SK-N-SH (cell line): ENCODE results near the gene C1orf50.

Source experiments
- ELF1 ChIP-seq: IDR thresholded peaks from 2 replicates; pipeline ENCODE4 v1.4.0; 2012
- GABPA ChIP-seq: IDR thresholded peaks from 2 replicates; pipeline ENCODE4 v1.4.0; 2012; ENCODE audit warnings: low read depth, mild to moderate bottlenecking
- MEF2A ChIP-seq: IDR thresholded peaks from 2 replicates; pipeline ENCODE4 v1.4.0; 2012; ENCODE audit warnings: low read depth, borderline replicate concordance
- MXI1 ChIP-seq: IDR thresholded peaks from 2 replicates; pipeline ENCODE4 v1.6.1; 2012; ENCODE audit warnings: mild to moderate bottlenecking, low read depth, low read length, improper control_type of control experiment
- POLR2AphosphoS5 ChIP-seq: IDR thresholded peaks from 2 replicates; pipeline ENCODE4 v1.6.1; 2012; ENCODE audit warnings: low read depth, low read length
- RAD21 ChIP-seq: IDR thresholded peaks from 2 replicates; pipeline ENCODE4 v1.6.1; 2012; ENCODE audit warnings: mild to moderate bottlenecking, low read length
- SIN3A ChIP-seq: IDR thresholded peaks from 2 replicates; pipeline ENCODE4 v1.6.1; 2012; ENCODE audit warnings: low read depth, mild to moderate bottlenecking, low read length, moderate library complexity, borderline replicate concordance
- TCF12 ChIP-seq: IDR thresholded peaks from 2 replicates; pipeline ENCODE4 v1.4.0; 2012
- TEAD4 ChIP-seq: IDR thresholded peaks from 2 replicates; pipeline ENCODE4 v1.4.0; 2012; ENCODE audit warnings: mild to moderate bottlenecking, borderline replicate concordance; ENCODE audit not compliant: insufficient read depth
- TF ChIP-seq, protein P1 (sequence below): fragments of 200-600 bp; sonication (generic); IDR thresholded peaks from 2 replicates; pipeline ENCODE4 v1.6.1; 2017; ENCODE audit warnings: antibody characterized with exemption, mild to moderate bottlenecking, moderate library complexity
- TF ChIP-seq, protein P2 (sequence below): IDR thresholded peaks from 2 replicates; pipeline ENCODE4 v1.4.0; 2012; ENCODE audit warnings: low read depth
- TF ChIP-seq, protein P3 (sequence below): IDR thresholded peaks from 2 replicates; pipeline ENCODE4 v1.4.0; 2012; ENCODE audit warnings: low read depth, borderline replicate concordance
- TF ChIP-seq, protein P4 (sequence below): fragments of 150-350 bp; IDR thresholded peaks from 2 replicates; pipeline ENCODE4 v1.6.1; 2016; ENCODE audit warnings: mild to moderate bottlenecking, low read depth, low read length

DNA sequence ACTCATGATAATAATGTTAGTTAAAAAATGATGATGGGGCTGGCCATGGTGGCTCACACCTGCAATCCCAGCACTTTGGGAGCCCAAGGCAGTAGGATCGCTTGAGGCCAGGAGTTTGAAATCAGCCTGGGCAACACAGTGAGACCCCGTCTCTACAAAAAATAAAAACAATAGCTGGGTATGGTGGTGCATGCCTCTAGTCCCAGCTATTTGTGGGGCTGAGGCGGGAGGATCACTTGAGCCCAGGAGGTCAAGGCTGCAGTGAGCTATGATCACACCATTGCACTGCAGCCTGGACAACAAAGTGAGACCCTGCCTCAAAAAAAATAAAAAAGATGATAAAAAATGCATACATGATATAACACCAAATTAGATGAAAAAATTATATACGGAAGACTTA lies 5.5 kb upstream of the C1orf50 start:
- TF ChIP-seq, protein P1, sequence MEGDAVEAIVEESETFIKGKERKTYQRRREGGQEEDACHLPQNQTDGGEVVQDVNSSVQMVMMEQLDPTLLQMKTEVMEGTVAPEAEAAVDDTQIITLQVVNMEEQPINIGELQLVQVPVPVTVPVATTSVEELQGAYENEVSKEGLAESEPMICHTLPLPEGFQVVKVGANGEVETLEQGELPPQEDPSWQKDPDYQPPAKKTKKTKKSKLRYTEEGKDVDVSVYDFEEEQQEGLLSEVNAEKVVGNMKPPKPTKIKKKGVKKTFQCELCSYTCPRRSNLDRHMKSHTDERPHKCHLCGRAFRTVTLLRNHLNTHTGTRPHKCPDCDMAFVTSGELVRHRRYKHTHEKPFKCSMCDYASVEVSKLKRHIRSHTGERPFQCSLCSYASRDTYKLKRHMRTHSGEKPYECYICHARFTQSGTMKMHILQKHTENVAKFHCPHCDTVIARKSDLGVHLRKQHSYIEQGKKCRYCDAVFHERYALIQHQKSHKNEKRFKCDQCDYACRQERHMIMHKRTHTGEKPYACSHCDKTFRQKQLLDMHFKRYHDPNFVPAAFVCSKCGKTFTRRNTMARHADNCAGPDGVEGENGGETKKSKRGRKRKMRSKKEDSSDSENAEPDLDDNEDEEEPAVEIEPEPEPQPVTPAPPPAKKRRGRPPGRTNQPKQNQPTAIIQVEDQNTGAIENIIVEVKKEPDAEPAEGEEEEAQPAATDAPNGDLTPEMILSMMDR: no peak
- TF ChIP-seq TCF12 (no peak), POLR2AphosphoS5 (no peak), RAD21 (no peak), ELF1 (no peak), MEF2A (no peak), GABPA (no peak), SIN3A (no peak), TEAD4 (no peak), MXI1 (no peak)
- TF ChIP-seq, protein P2, sequence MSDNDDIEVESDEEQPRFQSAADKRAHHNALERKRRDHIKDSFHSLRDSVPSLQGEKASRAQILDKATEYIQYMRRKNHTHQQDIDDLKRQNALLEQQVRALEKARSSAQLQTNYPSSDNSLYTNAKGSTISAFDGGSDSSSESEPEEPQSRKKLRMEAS: no peak
- TF ChIP-seq, protein P3, sequence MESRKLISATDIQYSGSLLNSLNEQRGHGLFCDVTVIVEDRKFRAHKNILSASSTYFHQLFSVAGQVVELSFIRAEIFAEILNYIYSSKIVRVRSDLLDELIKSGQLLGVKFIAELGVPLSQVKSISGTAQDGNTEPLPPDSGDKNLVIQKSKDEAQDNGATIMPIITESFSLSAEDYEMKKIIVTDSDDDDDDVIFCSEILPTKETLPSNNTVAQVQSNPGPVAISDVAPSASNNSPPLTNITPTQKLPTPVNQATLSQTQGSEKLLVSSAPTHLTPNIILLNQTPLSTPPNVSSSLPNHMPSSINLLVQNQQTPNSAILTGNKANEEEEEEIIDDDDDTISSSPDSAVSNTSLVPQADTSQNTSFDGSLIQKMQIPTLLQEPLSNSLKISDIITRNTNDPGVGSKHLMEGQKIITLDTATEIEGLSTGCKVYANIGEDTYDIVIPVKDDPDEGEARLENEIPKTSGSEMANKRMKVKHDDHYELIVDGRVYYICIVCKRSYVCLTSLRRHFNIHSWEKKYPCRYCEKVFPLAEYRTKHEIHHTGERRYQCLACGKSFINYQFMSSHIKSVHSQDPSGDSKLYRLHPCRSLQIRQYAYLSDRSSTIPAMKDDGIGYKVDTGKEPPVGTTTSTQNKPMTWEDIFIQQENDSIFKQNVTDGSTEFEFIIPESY: no peak
- TF ChIP-seq, protein P4, sequence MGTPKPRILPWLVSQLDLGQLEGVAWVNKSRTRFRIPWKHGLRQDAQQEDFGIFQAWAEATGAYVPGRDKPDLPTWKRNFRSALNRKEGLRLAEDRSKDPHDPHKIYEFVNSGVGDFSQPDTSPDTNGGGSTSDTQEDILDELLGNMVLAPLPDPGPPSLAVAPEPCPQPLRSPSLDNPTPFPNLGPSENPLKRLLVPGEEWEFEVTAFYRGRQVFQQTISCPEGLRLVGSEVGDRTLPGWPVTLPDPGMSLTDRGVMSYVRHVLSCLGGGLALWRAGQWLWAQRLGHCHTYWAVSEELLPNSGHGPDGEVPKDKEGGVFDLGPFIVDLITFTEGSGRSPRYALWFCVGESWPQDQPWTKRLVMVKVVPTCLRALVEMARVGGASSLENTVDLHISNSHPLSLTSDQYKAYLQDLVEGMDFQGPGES: no peak
